A549 (cell line): ENCODE results near the gene ARHGAP23.

Source experiments
- CEBPB ChIP-seq, 2 experiments: fragments of >200 bp in 1 of 2; sonication (Bioruptor Twin) in 1 of 2; formaldehyde crosslinking in 1 of 2; IDR thresholded peaks; 2 replicates each; pipeline ENCODE4 v1.6.1; 2012 to 2016
- CHD4 ChIP-seq: fragments of 200-600 bp; sonication (generic); IDR thresholded peaks from 2 replicates; pipeline ENCODE4 v1.6.1; 2016; ENCODE audit warnings: antibody characterized with exemption, mild to moderate bottlenecking, borderline replicate concordance
- CTCF ChIP-seq: fragments of >200 bp; sonication (Bioruptor Twin); formaldehyde crosslinking; IDR thresholded peaks from 3 replicates; pipeline ENCODE4 v1.5.1; 2016
- ELK1 ChIP-seq: fragments of 150-350 bp; IDR thresholded peaks from 2 replicates; pipeline ENCODE4 v1.6.1; 2014; ENCODE audit warnings: low read depth, mild to moderate bottlenecking, low read length
- JUN ChIP-seq, 2 experiments: fragments of >200 bp; sonication (Bioruptor Twin); formaldehyde crosslinking; IDR thresholded peaks; 2 replicates in 1 of 2; 3 replicates in 1 of 2; pipeline ENCODE4 v1.6.1; 2016 to 2017
- JUNB ChIP-seq: fragments of >200 bp; sonication (Bioruptor Twin); formaldehyde crosslinking; IDR thresholded peaks from 2 replicates; pipeline ENCODE4 v1.6.1; 2016
- MYC ChIP-seq: IDR thresholded peaks from 2 replicates; pipeline ENCODE4 v1.6.1; 2012; ENCODE audit warnings: mild to moderate bottlenecking, inconsistent platforms, low read length, improper control_type of control experiment, borderline replicate concordance
- NR3C1 ChIP-seq: fragments of >200 bp; sonication (Bioruptor Twin); formaldehyde crosslinking; IDR thresholded peaks from 3 replicates; pipeline ENCODE4 v1.6.1; 2017
- PBX3 ChIP-seq: IDR thresholded peaks from 2 replicates; pipeline ENCODE4 v1.6.1; 2012
- POLR2A ChIP-seq: IDR thresholded peaks from 2 replicates; pipeline ENCODE4 v1.6.1; 2012; ENCODE audit warnings: mild to moderate bottlenecking, low read length
- RAD21 ChIP-seq, 2 experiments: fragments of >200 bp in 1 of 2; sonication (Bioruptor Twin) in 1 of 2; formaldehyde crosslinking in 1 of 2; IDR thresholded peaks in 1 of 2; conservative IDR thresholded peaks in 1 of 2; 2 replicates in 1 of 2; 3 replicates in 1 of 2; pipeline ENCODE4 v1.6.1; 2012 to 2018; ENCODE audit warnings: inconsistent platforms in 1 of 2
- SMC3 ChIP-seq: fragments of >200 bp; sonication (Bioruptor Twin); formaldehyde crosslinking; IDR thresholded peaks from 3 replicates; pipeline ENCODE4 v1.6.1; 2018; ENCODE audit warnings: inconsistent platforms
- USF2 ChIP-seq: fragments of 450-650 bp; IDR thresholded peaks from 2 replicates; pipeline ENCODE4 v1.6.1; 2014; ENCODE audit warnings: antibody characterized with exemption

- TF ChIP-seq CHD4 (no peak), CTCF (peak; percentile 96), USF2 (no peak), ELK1 (no peak), CEBPB (IDR thresholded peaks at IDR 0.05) (no peak), PBX3 (no peak), POLR2A (no peak), MYC (no peak), JUNB (no peak), RAD21 (conservative IDR thresholded peaks at IDR 0.05 in 1 of 2, IDR thresholded peaks at IDR 0.05 in 1 of 2) (peak; percentile 98 to 99), NR3C1 (no peak), JUN (IDR thresholded peaks at IDR 0.05) (no peak), SMC3 (peak; percentile 99)
Measured at GRCh38 chr17:38444151-38444550, 15.9 kb downstream of the ARHGAP23 start.
